ENCODE data around the gene GALNT16. TPM values are rescaled to one million over a fixed set of nuclear protein-coding genes. Genes with fewer than 3 reads are reported as not detected.

The GALNT16 gene
- total RNA-seq, 2 donors from 2014 or later: 0.05 TPM; not detected in 1

- Mint-ChIP-seq H3K36me3 (no peaks in the 10 kb centered on the region), H3K27ac (no peak overlapping the region), H3K9me3 (no peaks in the 10 kb centered on the region), H3K27me3 (peaks cover 7 to 11% of the 10 kb centered on the region in 2 donors), H3K4me3 (no peak overlapping the region), H3K4me1 (ENCODE audit: low read depth in 2 of 2) (no peaks in the 10 kb centered on the region)
- DNase-seq (ENCODE audit: low spot score) (no peak), ATAC-seq (no peak)
These were observed 40.8 kb downstream of the GALNT16 start for GRCh38 chr14:69300601-69301221.

- Mint-ChIP-seq H3K9me3 (no peaks in the 10 kb centered on the region), H3K27ac (no peak overlapping the region), H3K27me3 (peaks cover 22 to 27% of the 10 kb centered on the region in 2 donors), H3K4me1 (ENCODE audit: low read depth in 2 of 2) (no peaks in the 10 kb centered on the region), H3K4me3 (no peak overlapping the region), H3K36me3 (no peaks in the 10 kb centered on the region)
- ATAC-seq: no peak
- no peak for DNase-seq (ENCODE audit: low spot score)
These were observed 43.1 kb downstream of the GALNT16 start for GRCh38 chr14:69303086-69303485.

GRCh38 chr14:69312608-69313007, 52.6 kb downstream of the GALNT16 start:
- no peaks in the 10 kb centered on the region for H3K4me1 Mint-ChIP-seq (ENCODE audit: low read depth in 2 of 2)
- no peak overlapping the region for H3K27ac Mint-ChIP-seq
- peaks cover 17 to 23% of the 10 kb centered on the region in 2 donors for H3K27me3 Mint-ChIP-seq
- H3K9me3 Mint-ChIP-seq: no peaks in the 10 kb centered on the region
- no peaks in the 10 kb centered on the region for H3K36me3 Mint-ChIP-seq
- H3K4me3 Mint-ChIP-seq: no peak overlapping the region
- ATAC-seq (no peak), DNase-seq (ENCODE audit: low spot score) (no peak)

GRCh38 chr14:69313176-69313575, 53.2 kb downstream of the GALNT16 start:
- peak in 1 of 2 donors; percentile 8 for ATAC-seq
- Mint-ChIP-seq H3K4me1 (ENCODE audit: low read depth in 2 of 2) (no peaks in the 10 kb centered on the region), H3K27ac (no peak overlapping the region), H3K27me3 (peaks cover 15 to 23% of the 10 kb centered on the region in 2 donors), H3K36me3 (no peaks in the 10 kb centered on the region), H3K9me3 (no peaks in the 10 kb centered on the region), H3K4me3 (no peak overlapping the region)
- DNase-seq (ENCODE audit: low spot score): no peak

- DNase-seq (ENCODE audit: low spot score) (no peak), ATAC-seq (no peak)
- peaks cover 13 to 15% of the 10 kb centered on the region in 2 donors for H3K27me3 Mint-ChIP-seq
- no peaks in the 10 kb centered on the region for H3K9me3 Mint-ChIP-seq
- H3K27ac Mint-ChIP-seq: no peak overlapping the region
- no peak overlapping the region for H3K4me3 Mint-ChIP-seq
- H3K4me1 Mint-ChIP-seq (ENCODE audit: low read depth in 2 of 2): no peaks in the 10 kb centered on the region
- H3K36me3 Mint-ChIP-seq: no peaks in the 10 kb centered on the region
These were observed 54.4 kb downstream of the GALNT16 start for GRCh38 chr14:69314327-69314726.

- no peaks in the 10 kb centered on the region for H3K36me3 Mint-ChIP-seq
- H3K4me3 Mint-ChIP-seq: no peak overlapping the region
- H3K27ac Mint-ChIP-seq: no peak overlapping the region
- H3K4me1 Mint-ChIP-seq (ENCODE audit: low read depth in 2 of 2): no peaks in the 10 kb centered on the region
- no peak for ATAC-seq
- H3K9me3 Mint-ChIP-seq: no peaks in the 10 kb centered on the region
- H3K27me3 Mint-ChIP-seq: peaks cover 4 to 10% of the 10 kb centered on the region in 2 donors
- DNase-seq (ENCODE audit: low spot score): no peak
These were observed 55.3 kb downstream of the GALNT16 start for GRCh38 chr14:69315301-69315700.

- DNase-seq (ENCODE audit: low spot score) (no peak), ATAC-seq (no peak)
- Mint-ChIP-seq H3K4me1 (ENCODE audit: low read depth in 2 of 2) (no peaks in the 10 kb centered on the region), H3K27ac (no peak overlapping the region), H3K36me3 (no peaks in the 10 kb centered on the region), H3K9me3 (no peaks in the 10 kb centered on the region), H3K4me3 (no peak overlapping the region), H3K27me3 (peaks cover 0 to 5% of the 10 kb centered on the region in 2 donors)
These were observed 56.6 kb downstream of the GALNT16 start for GRCh38 chr14:69316449-69317101.

- Mint-ChIP-seq H3K4me3 (no peak overlapping the region), H3K9me3 (no peaks in the 10 kb centered on the region), H3K4me1 (ENCODE audit: low read depth in 2 of 2) (no peaks in the 10 kb centered on the region), H3K27me3 (peaks cover 0 to 4% of the 10 kb centered on the region in 2 donors), H3K27ac (no peak overlapping the region), H3K36me3 (no peaks in the 10 kb centered on the region)
- ATAC-seq: no peak
- DNase-seq (ENCODE audit: low spot score): no peak
These were observed 57.3 kb downstream of the GALNT16 start for GRCh38 chr14:69317102-69317755.

GRCh38 chr14:69317780-69318179, 57.8 kb downstream of the GALNT16 start:
- no peak for ATAC-seq
- no peaks in the 10 kb centered on the region for H3K9me3 Mint-ChIP-seq
- no peak for DNase-seq (ENCODE audit: low spot score)
- H3K27ac Mint-ChIP-seq: no peak overlapping the region
- no peaks in the 10 kb centered on the region for H3K4me1 Mint-ChIP-seq (ENCODE audit: low read depth in 2 of 2)
- no peaks in the 10 kb centered on the region for H3K36me3 Mint-ChIP-seq
- H3K27me3 Mint-ChIP-seq: peaks cover 0 to 4% of the 10 kb centered on the region in 2 donors
- H3K4me3 Mint-ChIP-seq: no peak overlapping the region

- H3K36me3 Mint-ChIP-seq: no peaks in the 10 kb centered on the region
- peaks cover 0 to 4% of the 10 kb centered on the region in 2 donors for H3K27me3 Mint-ChIP-seq
- no peaks in the 10 kb centered on the region for H3K4me1 Mint-ChIP-seq (ENCODE audit: low read depth in 2 of 2)
- H3K4me3 Mint-ChIP-seq: no peak overlapping the region
- no peak for ATAC-seq
- H3K27ac Mint-ChIP-seq: no peak overlapping the region
- H3K9me3 Mint-ChIP-seq: no peaks in the 10 kb centered on the region
- DNase-seq (ENCODE audit: low spot score): no peak
These were observed 58.3 kb downstream of the GALNT16 start for GRCh38 chr14:69318241-69318640.

- DNase-seq (ENCODE audit: low spot score): no peak
- no peaks in the 10 kb centered on the region for H3K36me3 Mint-ChIP-seq
- peaks cover 0 to 4% of the 10 kb centered on the region in 2 donors for H3K27me3 Mint-ChIP-seq
- peak in 1 of 2 donors; percentile 3 for ATAC-seq
- H3K27ac Mint-ChIP-seq: no peak overlapping the region
- no peaks in the 10 kb centered on the region for H3K9me3 Mint-ChIP-seq
- H3K4me1 Mint-ChIP-seq (ENCODE audit: low read depth in 2 of 2): no peaks in the 10 kb centered on the region
- H3K4me3 Mint-ChIP-seq: no peak overlapping the region
These were observed 59.0 kb downstream of the GALNT16 start for GRCh38 chr14:69318901-69319475.

- Mint-ChIP-seq H3K4me1 (ENCODE audit: low read depth in 2 of 2) (no peaks in the 10 kb centered on the region), H3K36me3 (no peaks in the 10 kb centered on the region), H3K27ac (no peak overlapping the region), H3K9me3 (no peaks in the 10 kb centered on the region), H3K4me3 (no peak overlapping the region), H3K27me3 (peaks cover 0 to 4% of the 10 kb centered on the region in 2 donors)
- DNase-seq (ENCODE audit: low spot score) (no peak), ATAC-seq (no peak)
These were observed 60.0 kb downstream of the GALNT16 start for GRCh38 chr14:69319911-69320310.

GRCh38 chr14:69320581-69321365, 60.8 kb downstream of the GALNT16 start:
- DNase-seq (ENCODE audit: low spot score): no peak
- no peaks in the 10 kb centered on the region for H3K9me3 Mint-ChIP-seq
- no peak overlapping the region for H3K27ac Mint-ChIP-seq
- no peak for ATAC-seq
- no peaks in the 10 kb centered on the region for H3K36me3 Mint-ChIP-seq
- peaks cover 0 to 4% of the 10 kb centered on the region in 2 donors for H3K27me3 Mint-ChIP-seq
- H3K4me1 Mint-ChIP-seq (ENCODE audit: low read depth in 2 of 2): no peaks in the 10 kb centered on the region
- H3K4me3 Mint-ChIP-seq: no peak overlapping the region

Data from natural killer cell treated with Interleukin-12 subunit alpha and Interleukin-12 subunit beta and Interleukin-15 and Interleukin-18, amount 100 ng/mL, for 72 hours (primary cell).